CD14-positive monocyte (primary cell): ENCODE measurements around the gene MED12L. TPM values are rescaled to one million over a fixed set of nuclear protein-coding genes. Genes with fewer than 3 reads are reported as not detected.

Experiments
- DNase-seq, 3 donors: peaks; one replicate each; pipeline ENCODE4 v3.0.0-alpha.2; 2011 to 2022
- H2AFZ ChIP-seq: 2 replicates; pipeline ENCODE4 v1.6.0; 2012; ENCODE audit warnings: mild to moderate bottlenecking, low read depth, low read length, inconsistent platforms; ENCODE audit not compliant: insufficient read depth, poor library complexity, severe bottlenecking
- H3K27ac ChIP-seq, 2 donors: 1 replicate in 1 of 2; 2 replicates in 1 of 2; pipeline ENCODE4 v1.5.1; 2012 to 2013; ENCODE audit warnings: low read length in 2 of 2, control low read depth in 1 of 2, inconsistent platforms in 1 of 2, low read depth in 1 of 2, mild to moderate bottlenecking in 1 of 2
- H3K27me3 ChIP-seq, 2 donors: one replicate each; pipeline versions ENCODE4 v1.6.0 to v1.6.1; 2011 to 2013; ENCODE audit warnings: low read length in 2 of 2; ENCODE audit not compliant: control insufficient read depth in 2 of 2, insufficient read depth in 2 of 2
- H3K36me3 ChIP-seq, 2 donors: replicated peaks in 1 of 2; 1 replicate in 1 of 2; 2 replicates in 1 of 2; pipeline versions ENCODE4 v1.5.1 to v1.6.1; 2012 to 2013; ENCODE audit warnings: low read length in 2 of 2, control low read depth in 1 of 2, inconsistent platforms in 1 of 2, mild to moderate bottlenecking in 1 of 2; ENCODE audit not compliant: insufficient read depth in 2 of 2, control insufficient read depth in 1 of 2
- H3K4me1 ChIP-seq, 2 donors: 1 replicate in 1 of 2; 2 replicates in 1 of 2; pipeline versions ENCODE4 v1.5.1 to v1.6.1; 2012 to 2013; ENCODE audit warnings: low read length in 2 of 2, control low read depth in 1 of 2, inconsistent platforms in 1 of 2, mild to moderate bottlenecking in 1 of 2, moderate library complexity in 1 of 2; ENCODE audit not compliant: insufficient read depth in 2 of 2, control insufficient read depth in 1 of 2
- H3K4me2 ChIP-seq: replicated peaks from 2 replicates; pipeline ENCODE3; 2012; ENCODE audit warnings: low read length, moderate library complexity, mild to moderate bottlenecking; ENCODE audit not compliant: poor library complexity, severe bottlenecking; ENCODE audit errors: extremely low read depth
- H3K4me3 ChIP-seq, 3 experiments: fragments of 200-600 bp in 1 of 3; sonication (generic) in 1 of 3; replicated peaks in 1 of 3; 1 replicate in 2 of 3; 2 replicates in 1 of 3; pipeline ENCODE4 v1.5.1; 2011 to 2013; ENCODE audit warnings: low read length in 3 of 3, mild to moderate bottlenecking in 3 of 3, control low read depth in 2 of 3, low read depth in 2 of 3, inconsistent platforms in 1 of 3, moderate library complexity in 1 of 3
- H3K79me2 ChIP-seq: 2 replicates; pipeline ENCODE4 v1.6.0; 2012; ENCODE audit warnings: mild to moderate bottlenecking, control low read depth, inconsistent platforms, low read length, moderate library complexity; ENCODE audit not compliant: insufficient read depth
- H3K9ac ChIP-seq: 2 replicates; pipeline ENCODE4 v1.6.0; 2017; ENCODE audit warnings: low read length, mild to moderate bottlenecking; ENCODE audit not compliant: insufficient read depth, poor library complexity, severe bottlenecking
- H3K9me3 ChIP-seq, 2 donors: replicated peaks in 1 of 2; 1 replicate in 1 of 2; 2 replicates in 1 of 2; pipeline versions ENCODE4 v1.5.1 to v1.6.1; 2012 to 2013; ENCODE audit warnings: low read length in 2 of 2, control low read depth in 1 of 2; ENCODE audit not compliant: control insufficient read depth in 1 of 2, insufficient read depth in 1 of 2
- H4K20me1 ChIP-seq: 2 replicates; pipeline ENCODE4 v1.6.0; 2012; ENCODE audit warnings: mild to moderate bottlenecking, low read length, control low read depth, moderate library complexity; ENCODE audit not compliant: insufficient read depth
- H3K27ac Mint-ChIP-seq, 7 donors: one replicate each; pipeline ENCODE4 v1.8.0; 2020; ENCODE audit warnings: mild to moderate bottlenecking in 7 of 7, mixed read lengths in 7 of 7, moderate library complexity in 6 of 7, inconsistent platforms in 2 of 7
- H3K27me3 Mint-ChIP-seq, 3 donors: one replicate each; pipeline ENCODE4 v1.8.0; 2021 to 2022; ENCODE audit warnings: low read depth in 3 of 3, mild to moderate bottlenecking in 3 of 3, mixed read lengths in 3 of 3, moderate library complexity in 3 of 3, inconsistent platforms in 1 of 3
- H3K36me3 Mint-ChIP-seq, 2 donors: one replicate each; pipeline ENCODE4 v1.8.0; 2020; ENCODE audit warnings: mixed read lengths in 2 of 2, inconsistent platforms in 1 of 2, mild to moderate bottlenecking in 1 of 2
- H3K4me1 Mint-ChIP-seq: one replicate; pipeline ENCODE4 v1.8.0; 2020; ENCODE audit warnings: mild to moderate bottlenecking, mixed read lengths
- H3K4me3 Mint-ChIP-seq, 2 donors: one replicate each; pipeline ENCODE4 v1.8.0; 2020; ENCODE audit warnings: mild to moderate bottlenecking in 2 of 2, mixed read lengths in 2 of 2, moderate library complexity in 1 of 2
- H3K9me3 Mint-ChIP-seq, 7 donors: one replicate each; pipeline ENCODE4 v1.8.0; 2020 to 2022; ENCODE audit warnings: mixed read lengths in 7 of 7, mild to moderate bottlenecking in 6 of 7, moderate library complexity in 6 of 7, inconsistent platforms in 2 of 7
- WGBS: methylation state at CpG from one replicate; pipeline ENCODE4 v1.1.5; 2013; ENCODE audit warnings: missing lambda C conversion rate; ENCODE audit not compliant: insufficient coverage; 5-methylcytosine and 5-hydroxymethylcytosine counted together
- intact Hi-C, 2 donors: fragments of 100-400 bp; cut with micrococcal nuclease; formaldehyde crosslinking; loops; one replicate each; pipeline versions ENCODE4 v1.15.0 to v1.15.1; 2023
- polyA plus RNA-seq, 3 donors: library from polyadenylated mRNA; depleted of rRNA in 1 of 3; unstranded in 2 of 3; stranded (reverse) in 1 of 3; fragments of 300-500 nt in 2 of 3; fragments of >200 nt in 1 of 3; fragmentation: Illumina TruSeq in 2 of 3; gene quantifications; 1 replicate in 2 of 3; 2 replicates in 1 of 3; pipeline ENCODE4 v1.2.3, GENCODE V29; 2012 to 2021
- TF ChIP-seq, protein P1 (sequence below): fragments of 200-600 bp; IDR thresholded peaks from one replicate; pipeline ENCODE4 v1.8.0; 2022; ENCODE audit warnings: antibody characterized with exemption, mild to moderate bottlenecking

MED12L gene
- polyA plus RNA-seq, 3 donors = 0.12 to 0.29 TPM; not detected in 1

GRCh38 chr3:151107701-151108100 lies 22.2 kb downstream of the MED12L start:
- no peak overlapping the region for H3K4me3 Mint-ChIP-seq

DNA sequence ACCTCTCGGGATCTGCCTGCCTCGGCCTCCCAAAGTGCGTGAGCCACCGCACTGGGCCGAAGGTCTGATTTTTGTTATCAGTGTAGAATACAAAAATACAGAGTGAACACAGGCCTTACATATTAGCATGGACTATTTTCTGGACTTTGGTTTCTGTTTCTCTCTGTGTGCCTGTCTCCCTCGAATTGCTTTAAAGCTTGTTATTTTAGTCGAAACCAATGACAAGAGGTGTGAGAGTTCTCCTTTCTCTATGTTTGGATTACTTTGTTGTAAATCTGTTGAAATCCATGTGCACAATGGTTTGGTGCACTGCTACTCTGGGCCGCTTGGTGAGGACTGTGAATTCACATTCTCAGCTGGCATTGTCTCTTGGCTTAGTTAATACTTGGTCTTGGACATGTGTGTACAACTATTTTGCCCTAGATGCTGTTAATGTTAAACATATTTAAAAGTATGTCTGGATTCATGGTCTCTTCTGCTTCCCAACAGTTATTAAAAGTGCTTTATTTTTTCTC lies 23.9 kb downstream of the MED12L start:
- Histone ChIP-seq H4K20me1 (no peaks in the 10 kb centered on the region), H3K27ac (no peak overlapping the region), H3K4me3 (no peak overlapping the region), H3K9ac (no peak overlapping the region), H3K4me1 (no peaks in the 10 kb centered on the region), H3K4me2 (no peak overlapping the region), H3K9me3 (no peaks in the 10 kb centered on the region), H3K36me3 (no peaks in the 10 kb centered on the region), H3K27me3 (no peaks in the 10 kb centered on the region), H2AFZ (no peak overlapping the region), H3K79me2 (no peaks in the 10 kb centered on the region)
- no peaks in the 10 kb centered on the region for H3K27me3 Mint-ChIP-seq
- H3K4me1 Mint-ChIP-seq = no peaks in the 10 kb centered on the region
- WGBS = 85% methylated on average over 8 of the region's 8 CpGs
- DNase-seq = no peak
- intact Hi-C loops = no loop called here
- TF ChIP-seq, protein P1, sequence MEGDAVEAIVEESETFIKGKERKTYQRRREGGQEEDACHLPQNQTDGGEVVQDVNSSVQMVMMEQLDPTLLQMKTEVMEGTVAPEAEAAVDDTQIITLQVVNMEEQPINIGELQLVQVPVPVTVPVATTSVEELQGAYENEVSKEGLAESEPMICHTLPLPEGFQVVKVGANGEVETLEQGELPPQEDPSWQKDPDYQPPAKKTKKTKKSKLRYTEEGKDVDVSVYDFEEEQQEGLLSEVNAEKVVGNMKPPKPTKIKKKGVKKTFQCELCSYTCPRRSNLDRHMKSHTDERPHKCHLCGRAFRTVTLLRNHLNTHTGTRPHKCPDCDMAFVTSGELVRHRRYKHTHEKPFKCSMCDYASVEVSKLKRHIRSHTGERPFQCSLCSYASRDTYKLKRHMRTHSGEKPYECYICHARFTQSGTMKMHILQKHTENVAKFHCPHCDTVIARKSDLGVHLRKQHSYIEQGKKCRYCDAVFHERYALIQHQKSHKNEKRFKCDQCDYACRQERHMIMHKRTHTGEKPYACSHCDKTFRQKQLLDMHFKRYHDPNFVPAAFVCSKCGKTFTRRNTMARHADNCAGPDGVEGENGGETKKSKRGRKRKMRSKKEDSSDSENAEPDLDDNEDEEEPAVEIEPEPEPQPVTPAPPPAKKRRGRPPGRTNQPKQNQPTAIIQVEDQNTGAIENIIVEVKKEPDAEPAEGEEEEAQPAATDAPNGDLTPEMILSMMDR = no peak
- H3K27ac Mint-ChIP-seq = no peak overlapping the region
- H3K36me3 Mint-ChIP-seq = no peaks in the 10 kb centered on the region
- no peaks in the 10 kb centered on the region for H3K9me3 Mint-ChIP-seq
- no peak overlapping the region for H3K4me3 Mint-ChIP-seq

More at GRCh38 chr3:151107701-151108100, 22.2 kb downstream of the MED12L start:
- no peak overlapping the region for H3K4me2 ChIP-seq
- no peaks in the 10 kb centered on the region for H3K79me2 ChIP-seq
- DNase-seq = no peak
- Mint-ChIP-seq H3K9me3 (no peaks in the 10 kb centered on the region), H3K27ac (no peak overlapping the region), H3K36me3 (no peaks in the 10 kb centered on the region), H3K4me1 (no peaks in the 10 kb centered on the region), H3K27me3 (no peaks in the 10 kb centered on the region)
- H3K4me1 ChIP-seq = no peaks in the 10 kb centered on the region
- no peaks in the 10 kb centered on the region for H3K36me3 ChIP-seq
- H2AFZ ChIP-seq = no peak overlapping the region
- H3K9me3 ChIP-seq = no peaks in the 10 kb centered on the region
- no peaks in the 10 kb centered on the region for H3K27me3 ChIP-seq
- no peak overlapping the region for H3K9ac ChIP-seq
- WGBS = 97% methylated on average over 3 of the region's 5 CpGs
- H3K27ac ChIP-seq = no peak overlapping the region
- H4K20me1 ChIP-seq = no peaks in the 10 kb centered on the region
- TF ChIP-seq, protein P1 = no peak
- H3K4me3 ChIP-seq = no peak overlapping the region
- intact Hi-C loops = no loop called here
